ENCODE data around the gene SCGB2A2.

Gene SCGB2A2

GRCh38 chr11:62306227-62306626 lies 36.3 kb downstream of the SCGB2A2 start:
- no peak for DNase-seq (ENCODE audit: low spot score)

- DNase-seq (ENCODE audit: low spot score), result no peak
Observed at GRCh38 chr11:62307950-62308349, 38.0 kb downstream of the SCGB2A2 start.

GRCh38 chr11:62309991-62310390 lies 40.0 kb downstream of the SCGB2A2 start:
- no peak for DNase-seq (ENCODE audit: low spot score)

GRCh38 chr11:62315431-62315830 lies 45.5 kb downstream of the SCGB2A2 start:
- DNase-seq (ENCODE audit: low spot score), result no peak

GRCh38 chr11:62322524-62322923 lies 52.6 kb downstream of the SCGB2A2 start:
- DNase-seq (ENCODE audit: low spot score), result no peak

All from HuH-7 (cell line).